ENCODE measurements around the gene AFAP1. TPM values are rescaled to one million over a fixed set of nuclear protein-coding genes. Genes with fewer than 3 reads are reported as not detected.

The AFAP1 gene
- total RNA-seq, 1 experiment from 2014 or later: 94.7 TPM

DNA sequence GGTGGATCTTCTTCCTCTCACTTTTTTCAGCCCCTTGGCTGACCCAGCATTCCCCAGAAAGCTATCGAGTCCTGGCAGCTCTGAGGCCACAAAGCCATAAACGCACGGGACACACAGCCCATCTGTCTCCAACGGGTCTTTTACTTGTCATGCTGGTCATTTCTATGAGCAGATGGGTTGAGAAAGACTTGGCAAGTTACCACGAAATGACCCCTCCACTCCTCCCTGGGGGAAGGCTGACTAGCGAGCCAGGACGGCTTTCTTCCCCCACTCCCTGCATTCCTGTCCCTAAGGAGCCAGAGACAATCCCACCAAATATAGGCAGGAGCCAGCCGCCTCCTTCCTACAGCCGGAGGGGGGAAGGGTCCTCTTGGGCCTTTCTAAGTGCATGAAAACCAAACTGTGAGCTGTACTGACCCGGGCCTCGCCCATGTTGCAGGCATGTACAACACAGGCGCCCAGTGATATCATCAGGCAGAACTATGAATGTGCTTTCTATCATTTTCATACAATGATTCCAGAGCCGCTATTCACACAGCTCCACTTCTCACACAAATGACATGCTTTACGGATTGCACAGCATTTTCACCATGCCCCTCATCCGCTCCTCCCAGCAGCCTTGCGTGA, 28.6 kb downstream of the AFAP1 start:
- H3K4me1 ChIP-seq (ENCODE audit: control insufficient read depth, insufficient read depth, low read length): peaks cover 96% of the 10 kb centered on the region
- TF ChIP-seq POLR2AphosphoS5 (IDR thresholded peaks at IDR 0.05; ENCODE audit: low read depth, low read length) (no peak; the same call in 1 of the 2 replicates), TCF7L2 (IDR thresholded peaks at IDR 0.05; ENCODE audit: low read depth, low read length) (no peak)
- TF ChIP-seq, protein P1, sequence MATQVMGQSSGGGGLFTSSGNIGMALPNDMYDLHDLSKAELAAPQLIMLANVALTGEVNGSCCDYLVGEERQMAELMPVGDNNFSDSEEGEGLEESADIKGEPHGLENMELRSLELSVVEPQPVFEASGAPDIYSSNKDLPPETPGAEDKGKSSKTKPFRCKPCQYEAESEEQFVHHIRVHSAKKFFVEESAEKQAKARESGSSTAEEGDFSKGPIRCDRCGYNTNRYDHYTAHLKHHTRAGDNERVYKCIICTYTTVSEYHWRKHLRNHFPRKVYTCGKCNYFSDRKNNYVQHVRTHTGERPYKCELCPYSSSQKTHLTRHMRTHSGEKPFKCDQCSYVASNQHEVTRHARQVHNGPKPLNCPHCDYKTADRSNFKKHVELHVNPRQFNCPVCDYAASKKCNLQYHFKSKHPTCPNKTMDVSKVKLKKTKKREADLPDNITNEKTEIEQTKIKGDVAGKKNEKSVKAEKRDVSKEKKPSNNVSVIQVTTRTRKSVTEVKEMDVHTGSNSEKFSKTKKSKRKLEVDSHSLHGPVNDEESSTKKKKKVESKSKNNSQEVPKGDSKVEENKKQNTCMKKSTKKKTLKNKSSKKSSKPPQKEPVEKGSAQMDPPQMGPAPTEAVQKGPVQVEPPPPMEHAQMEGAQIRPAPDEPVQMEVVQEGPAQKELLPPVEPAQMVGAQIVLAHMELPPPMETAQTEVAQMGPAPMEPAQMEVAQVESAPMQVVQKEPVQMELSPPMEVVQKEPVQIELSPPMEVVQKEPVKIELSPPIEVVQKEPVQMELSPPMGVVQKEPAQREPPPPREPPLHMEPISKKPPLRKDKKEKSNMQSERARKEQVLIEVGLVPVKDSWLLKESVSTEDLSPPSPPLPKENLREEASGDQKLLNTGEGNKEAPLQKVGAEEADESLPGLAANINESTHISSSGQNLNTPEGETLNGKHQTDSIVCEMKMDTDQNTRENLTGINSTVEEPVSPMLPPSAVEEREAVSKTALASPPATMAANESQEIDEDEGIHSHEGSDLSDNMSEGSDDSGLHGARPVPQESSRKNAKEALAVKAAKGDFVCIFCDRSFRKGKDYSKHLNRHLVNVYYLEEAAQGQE (IDR thresholded peaks at IDR 0.05; ENCODE audit: insufficient read depth in 1 of 2, low read depth in 2 of 2, low read length in 1 of 2): no peak

DNA sequence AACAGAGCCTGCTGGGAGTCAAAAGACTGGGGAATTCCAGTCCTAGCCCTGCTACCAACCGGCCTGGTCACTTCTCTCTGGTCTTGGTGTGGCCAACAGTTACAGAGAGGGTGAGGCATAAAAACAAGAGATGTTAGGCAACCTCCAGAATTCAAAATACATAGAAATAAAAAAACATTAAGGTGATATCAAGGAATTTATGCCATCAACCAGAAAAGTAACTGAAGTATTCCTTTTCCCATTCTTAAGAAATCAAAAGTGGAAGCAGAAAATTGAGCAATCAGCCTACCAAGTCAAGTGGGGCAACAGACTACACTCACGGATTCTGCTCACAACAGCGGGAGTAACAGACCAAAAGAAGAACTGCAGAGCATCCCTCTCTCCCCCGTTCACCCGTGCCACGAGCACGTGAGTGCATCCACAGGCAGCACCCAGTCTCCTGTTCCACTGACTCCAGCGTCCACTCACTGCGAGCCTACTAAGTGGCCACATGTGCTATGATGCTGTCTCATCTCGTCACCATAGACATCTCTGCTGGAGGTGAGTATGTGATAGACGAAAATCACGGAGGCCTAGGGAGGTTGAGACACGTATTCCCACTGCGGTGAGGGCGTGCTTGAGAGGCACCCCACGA, 29.3 kb downstream of the AFAP1 start:
- peaks cover 96% of the 10 kb centered on the region for H3K4me1 ChIP-seq (ENCODE audit: control insufficient read depth, insufficient read depth, low read length)
- in situ Hi-C loops (cut with HindIII; ENCODE audit: low pct_unique_long_range_greater_than_20kb, low sequenced_read_pairs) (no loop called here), intact Hi-C loops (cut with micrococcal nuclease; ENCODE audit: unreplicated experiment) (no loop called here)
- TF ChIP-seq, protein P2, sequence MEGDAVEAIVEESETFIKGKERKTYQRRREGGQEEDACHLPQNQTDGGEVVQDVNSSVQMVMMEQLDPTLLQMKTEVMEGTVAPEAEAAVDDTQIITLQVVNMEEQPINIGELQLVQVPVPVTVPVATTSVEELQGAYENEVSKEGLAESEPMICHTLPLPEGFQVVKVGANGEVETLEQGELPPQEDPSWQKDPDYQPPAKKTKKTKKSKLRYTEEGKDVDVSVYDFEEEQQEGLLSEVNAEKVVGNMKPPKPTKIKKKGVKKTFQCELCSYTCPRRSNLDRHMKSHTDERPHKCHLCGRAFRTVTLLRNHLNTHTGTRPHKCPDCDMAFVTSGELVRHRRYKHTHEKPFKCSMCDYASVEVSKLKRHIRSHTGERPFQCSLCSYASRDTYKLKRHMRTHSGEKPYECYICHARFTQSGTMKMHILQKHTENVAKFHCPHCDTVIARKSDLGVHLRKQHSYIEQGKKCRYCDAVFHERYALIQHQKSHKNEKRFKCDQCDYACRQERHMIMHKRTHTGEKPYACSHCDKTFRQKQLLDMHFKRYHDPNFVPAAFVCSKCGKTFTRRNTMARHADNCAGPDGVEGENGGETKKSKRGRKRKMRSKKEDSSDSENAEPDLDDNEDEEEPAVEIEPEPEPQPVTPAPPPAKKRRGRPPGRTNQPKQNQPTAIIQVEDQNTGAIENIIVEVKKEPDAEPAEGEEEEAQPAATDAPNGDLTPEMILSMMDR (IDR thresholded peaks at IDR 0.05): no peak
- TF ChIP-seq POLR2AphosphoS5 (IDR thresholded peaks at IDR 0.05; ENCODE audit: low read depth, low read length) (0 out of 2 replicates have a peak, but pooled peaks have one; percentile 34), TCF7L2 (IDR thresholded peaks at IDR 0.05; ENCODE audit: low read depth, low read length) (no peak)
- CTCF ChIA-PET: no interaction called here
- ATAC-seq: peak; percentile 60
- no peaks in the 10 kb centered on the region for H3K9me3 ChIP-seq (ENCODE audit: control insufficient read depth, insufficient read depth, low read depth, low read length)
- no TSS peak for BruUV-seq (replicated peaks)
- peak overlapping the region; percentile 18 to 38; a peak in 3 of 4 replicates for H3K4me3 ChIP-seq (ENCODE audit: low read depth in 2 of 2, low read length in 2 of 2)
- POLR2A ChIA-PET: no interaction called here
- DNase-seq (ENCODE audit: low read depth, low spot score): no peak
- no peaks in the 10 kb centered on the region for H3K36me3 ChIP-seq (ENCODE audit: control insufficient read depth, insufficient read depth, low read length)
- H3K27ac ChIP-seq (ENCODE audit: low read length): peak overlapping the region; percentile 95
- H3K27me3 ChIP-seq (ENCODE audit: control insufficient read depth, insufficient read depth, low read length): no peaks in the 10 kb centered on the region

More for the DNA sequence above, 28.6 kb downstream of the AFAP1 start:
- CTCF ChIA-PET: no interaction called here
- BruUV-seq (replicated peaks): no TSS peak
- H3K27me3 ChIP-seq (ENCODE audit: control insufficient read depth, insufficient read depth, low read length): no peaks in the 10 kb centered on the region
- in situ Hi-C loops (cut with HindIII; ENCODE audit: low pct_unique_long_range_greater_than_20kb, low sequenced_read_pairs): no loop called here
- DNase-seq (ENCODE audit: low read depth, low spot score) (no peak), ATAC-seq (peak; percentile 49)
- H3K9me3 ChIP-seq (ENCODE audit: control insufficient read depth, insufficient read depth, low read depth, low read length): no peaks in the 10 kb centered on the region
- intact Hi-C loops (cut with micrococcal nuclease; ENCODE audit: unreplicated experiment): no loop called here
- H3K36me3 ChIP-seq (ENCODE audit: control insufficient read depth, insufficient read depth, low read length): no peaks in the 10 kb centered on the region
- H3K27ac ChIP-seq (ENCODE audit: low read length): peak overlapping the region; percentile 95
- POLR2A ChIA-PET: no interaction called here
- H3K4me3 ChIP-seq (ENCODE audit: low read depth in 2 of 2, low read length in 2 of 2): peak overlapping the region; percentile 18 to 38
